CD14-positive monocyte (primary cell): ENCODE results near the gene SEMA7A. TPM values are rescaled to one million over a fixed set of nuclear protein-coding genes. Genes with fewer than 3 reads are reported as not detected.
"Not testable (repeated sequence)": the region's sequence is repeated elsewhere in the genome, so short reads cannot be mapped to it uniquely, and the experiment has no call there.

Experiments used
- DNase-seq, 3 donors: peaks; one replicate each; pipeline ENCODE4 v3.0.0-alpha.2; 2011 to 2022
- H2AFZ ChIP-seq: 2 replicates; pipeline ENCODE4 v1.6.0; 2012; ENCODE audit warnings: mild to moderate bottlenecking, low read depth, low read length, inconsistent platforms; ENCODE audit not compliant: insufficient read depth, poor library complexity, severe bottlenecking
- H3K27ac ChIP-seq, 2 donors: 1 replicate in 1 of 2; 2 replicates in 1 of 2; pipeline ENCODE4 v1.5.1; 2012 to 2013; ENCODE audit warnings: low read length in 2 of 2, control low read depth in 1 of 2, inconsistent platforms in 1 of 2, low read depth in 1 of 2, mild to moderate bottlenecking in 1 of 2
- H3K27me3 ChIP-seq, 2 donors: one replicate each; pipeline versions ENCODE4 v1.6.0 to v1.6.1; 2011 to 2013; ENCODE audit warnings: low read length in 2 of 2; ENCODE audit not compliant: control insufficient read depth in 2 of 2, insufficient read depth in 2 of 2
- H3K36me3 ChIP-seq, 2 donors: replicated peaks in 1 of 2; 1 replicate in 1 of 2; 2 replicates in 1 of 2; pipeline versions ENCODE4 v1.5.1 to v1.6.1; 2012 to 2013; ENCODE audit warnings: low read length in 2 of 2, control low read depth in 1 of 2, inconsistent platforms in 1 of 2, mild to moderate bottlenecking in 1 of 2; ENCODE audit not compliant: insufficient read depth in 2 of 2, control insufficient read depth in 1 of 2
- H3K4me1 ChIP-seq, 2 donors: 1 replicate in 1 of 2; 2 replicates in 1 of 2; pipeline versions ENCODE4 v1.5.1 to v1.6.1; 2012 to 2013; ENCODE audit warnings: low read length in 2 of 2, control low read depth in 1 of 2, inconsistent platforms in 1 of 2, mild to moderate bottlenecking in 1 of 2, moderate library complexity in 1 of 2; ENCODE audit not compliant: insufficient read depth in 2 of 2, control insufficient read depth in 1 of 2
- H3K4me2 ChIP-seq: replicated peaks from 2 replicates; pipeline ENCODE3; 2012; ENCODE audit warnings: low read length, moderate library complexity, mild to moderate bottlenecking; ENCODE audit not compliant: poor library complexity, severe bottlenecking; ENCODE audit errors: extremely low read depth
- H3K4me3 ChIP-seq, 3 experiments: fragments of 200-600 bp in 1 of 3; sonication (generic) in 1 of 3; replicated peaks in 1 of 3; 1 replicate in 2 of 3; 2 replicates in 1 of 3; pipeline ENCODE4 v1.5.1; 2011 to 2013; ENCODE audit warnings: low read length in 3 of 3, mild to moderate bottlenecking in 3 of 3, control low read depth in 2 of 3, low read depth in 2 of 3, inconsistent platforms in 1 of 3, moderate library complexity in 1 of 3
- H3K79me2 ChIP-seq: 2 replicates; pipeline ENCODE4 v1.6.0; 2012; ENCODE audit warnings: mild to moderate bottlenecking, control low read depth, inconsistent platforms, low read length, moderate library complexity; ENCODE audit not compliant: insufficient read depth
- H3K9ac ChIP-seq: 2 replicates; pipeline ENCODE4 v1.6.0; 2017; ENCODE audit warnings: low read length, mild to moderate bottlenecking; ENCODE audit not compliant: insufficient read depth, poor library complexity, severe bottlenecking
- H3K9me3 ChIP-seq, 2 donors: replicated peaks in 1 of 2; 1 replicate in 1 of 2; 2 replicates in 1 of 2; pipeline versions ENCODE4 v1.5.1 to v1.6.1; 2012 to 2013; ENCODE audit warnings: low read length in 2 of 2, control low read depth in 1 of 2; ENCODE audit not compliant: control insufficient read depth in 1 of 2, insufficient read depth in 1 of 2
- H4K20me1 ChIP-seq: 2 replicates; pipeline ENCODE4 v1.6.0; 2012; ENCODE audit warnings: mild to moderate bottlenecking, low read length, control low read depth, moderate library complexity; ENCODE audit not compliant: insufficient read depth
- H3K27ac Mint-ChIP-seq, 7 donors: one replicate each; pipeline ENCODE4 v1.8.0; 2020; ENCODE audit warnings: mild to moderate bottlenecking in 7 of 7, mixed read lengths in 7 of 7, moderate library complexity in 6 of 7, inconsistent platforms in 2 of 7
- H3K27me3 Mint-ChIP-seq, 3 donors: one replicate each; pipeline ENCODE4 v1.8.0; 2021 to 2022; ENCODE audit warnings: low read depth in 3 of 3, mild to moderate bottlenecking in 3 of 3, mixed read lengths in 3 of 3, moderate library complexity in 3 of 3, inconsistent platforms in 1 of 3
- H3K36me3 Mint-ChIP-seq, 2 donors: one replicate each; pipeline ENCODE4 v1.8.0; 2020; ENCODE audit warnings: mixed read lengths in 2 of 2, inconsistent platforms in 1 of 2, mild to moderate bottlenecking in 1 of 2
- H3K4me1 Mint-ChIP-seq: one replicate; pipeline ENCODE4 v1.8.0; 2020; ENCODE audit warnings: mild to moderate bottlenecking, mixed read lengths
- H3K4me3 Mint-ChIP-seq, 2 donors: one replicate each; pipeline ENCODE4 v1.8.0; 2020; ENCODE audit warnings: mild to moderate bottlenecking in 2 of 2, mixed read lengths in 2 of 2, moderate library complexity in 1 of 2
- H3K9me3 Mint-ChIP-seq, 7 donors: one replicate each; pipeline ENCODE4 v1.8.0; 2020 to 2022; ENCODE audit warnings: mixed read lengths in 7 of 7, mild to moderate bottlenecking in 6 of 7, moderate library complexity in 6 of 7, inconsistent platforms in 2 of 7
- CTCF ChIP-seq: fragments of 200-600 bp; IDR thresholded peaks from one replicate; pipeline ENCODE4 v1.8.0; 2022; ENCODE audit warnings: antibody characterized with exemption, mild to moderate bottlenecking
- WGBS: methylation state at CpG from one replicate; pipeline ENCODE4 v1.1.5; 2013; ENCODE audit warnings: missing lambda C conversion rate; ENCODE audit not compliant: insufficient coverage; 5-methylcytosine and 5-hydroxymethylcytosine counted together
- intact Hi-C, 2 donors: fragments of 100-400 bp; cut with micrococcal nuclease; formaldehyde crosslinking; loops; one replicate each; pipeline versions ENCODE4 v1.15.0 to v1.15.1; 2023
- polyA plus RNA-seq, 3 donors: library from polyadenylated mRNA; depleted of rRNA in 1 of 3; unstranded in 2 of 3; stranded (reverse) in 1 of 3; fragments of 300-500 nt in 2 of 3; fragments of >200 nt in 1 of 3; fragmentation: Illumina TruSeq in 2 of 3; gene quantifications; 1 replicate in 2 of 3; 2 replicates in 1 of 3; pipeline ENCODE4 v1.2.3, GENCODE V29; 2012 to 2021

Gene SEMA7A
- polyA plus RNA-seq, 3 donors, result 0.04 to 4.8 (median 0.15) TPM

GRCh38 chr15:74364936-74365597 lies 68.7 kb downstream of the SEMA7A start:
- Histone ChIP-seq H3K9ac (no peak overlapping the region), H3K27me3 (peaks cover 19 to 60% of the 10 kb centered on the region in 2 donors), H3K36me3 (no peaks in the 10 kb centered on the region), H3K4me2 (no peak overlapping the region), H3K27ac (no peak overlapping the region), H4K20me1 (no peaks in the 10 kb centered on the region), H3K79me2 (no peaks in the 10 kb centered on the region), H3K4me1 (peaks cover 5 to 8% of the 10 kb centered on the region in 2 donors), H3K9me3 (no peaks in the 10 kb centered on the region), H2AFZ (no peak overlapping the region), H3K4me3 (no peak overlapping the region)
- TF ChIP-seq CTCF, result no peak
- H3K27ac Mint-ChIP-seq, result no peak overlapping the region
- H3K36me3 Mint-ChIP-seq, result peaks cover 0 to 1% of the 10 kb centered on the region in 2 donors
- DNase-seq, result no peak
- WGBS, result 100% methylated on average over 2 of the region's 12 CpGs
- H3K9me3 Mint-ChIP-seq, result peaks cover 0 to 9% (median 0%) of the 10 kb centered on the region in 7 donors
- intact Hi-C loops, result no loop called here
- H3K4me3 Mint-ChIP-seq, result peak overlapping the region in 1 of 2 donors; percentile 75
- peaks cover 57 to 65% (median 59%) of the 10 kb centered on the region in 3 donors for H3K27me3 Mint-ChIP-seq
- peaks cover 12% of the 10 kb centered on the region for H3K4me1 Mint-ChIP-seq

- TF ChIP-seq CTCF, result no peak
- peaks cover 0 to 1% of the 10 kb centered on the region in 2 donors for H3K36me3 Mint-ChIP-seq
- peaks cover 17 to 52% of the 10 kb centered on the region in 2 donors for H3K27me3 ChIP-seq
- no peaks in the 10 kb centered on the region for H4K20me1 ChIP-seq
- no peak for DNase-seq
- no peaks in the 10 kb centered on the region for H3K9me3 ChIP-seq
- no peak overlapping the region for H2AFZ ChIP-seq
- WGBS, result no CpG with 5 or more reads among the region's 1 CpG
- H3K4me2 ChIP-seq, result no peak overlapping the region
- H3K4me3 Mint-ChIP-seq, result no peak overlapping the region
- H3K27ac ChIP-seq, result no peak overlapping the region
- H3K4me1 ChIP-seq, result peaks cover 5 to 8% of the 10 kb centered on the region in 2 donors
- peaks cover 12% of the 10 kb centered on the region for H3K4me1 Mint-ChIP-seq
- no peak overlapping the region for H3K4me3 ChIP-seq
- H3K79me2 ChIP-seq, result no peaks in the 10 kb centered on the region
- H3K36me3 ChIP-seq, result no peaks in the 10 kb centered on the region
- peaks cover 40 to 47% (median 41%) of the 10 kb centered on the region in 3 donors for H3K27me3 Mint-ChIP-seq
- no peak overlapping the region for H3K9ac ChIP-seq
- H3K27ac Mint-ChIP-seq, result no peak overlapping the region
- intact Hi-C loops, result no loop called here
- peaks cover 0 to 9% (median 0%) of the 10 kb centered on the region in 7 donors for H3K9me3 Mint-ChIP-seq
Observed at GRCh38 chr15:74362482-74362881, 71.3 kb downstream of the SEMA7A start.

- DNase-seq, H3K9ac ChIP-seq, H2AFZ ChIP-seq, H4K20me1 ChIP-seq, H3K36me3 Mint-ChIP-seq, H3K4me3 Mint-ChIP-seq, H3K9me3 Mint-ChIP-seq, H3K4me1 Mint-ChIP-seq, H3K4me2 ChIP-seq, H3K9me3 ChIP-seq, H3K27ac ChIP-seq, H3K36me3 ChIP-seq, H3K27ac Mint-ChIP-seq, intact Hi-C loops, H3K79me2 ChIP-seq, H3K4me3 ChIP-seq, H3K4me1 ChIP-seq: not testable (repeated sequence)
- WGBS, result no CpG with 5 or more reads among the region's 1 CpG
- peaks cover 25 to 32% (median 28%) of the 10 kb centered on the region in 3 donors for H3K27me3 Mint-ChIP-seq
- H3K27me3 ChIP-seq, result peaks cover 9 to 36% of the 10 kb centered on the region in 2 donors
Observed at GRCh38 chr15:74360855-74361254, 72.9 kb downstream of the SEMA7A start.
